Activated CD4-positive, alpha-beta T cell treated with anti-CD3 and anti-CD28 coated beads, Interleukin-2, amount 10 ng/mL, durations not matched to agents 7 days and 5 days (primary cell): Measurements from ENCODE around the gene SCGB1D1. TPM values are rescaled to one million over a fixed set of nuclear protein-coding genes. Genes with fewer than 3 reads are reported as not detected.

Experiments
- CTCF ChIA-PET: fragments of 350-600 bp; sonication (Branson Sonifier 250); formaldehyde crosslinking; loops from one replicate; lab custom pipeline; 2021; ENCODE audit warnings: antibody characterized with exemption; lab: Charles Lee
- POLR2A ChIA-PET: fragments of 350-600 bp; sonication (Branson Sonifier 250); formaldehyde crosslinking; loops from one replicate; lab custom pipeline; 2021; ENCODE audit warnings: antibody characterized with exemption; lab: Charles Lee
- DNase-seq: peaks from one replicate; pipeline ENCODE4 v3.0.0-alpha.2; 2020
- H3K27ac Mint-ChIP-seq: one replicate; pipeline ENCODE4 v1.8.0; 2021; ENCODE audit warnings: mild to moderate bottlenecking, moderate library complexity, mixed read lengths
- H3K27me3 Mint-ChIP-seq: one replicate; pipeline ENCODE4 v1.8.0; 2021; ENCODE audit warnings: mixed read lengths
- H3K36me3 Mint-ChIP-seq: one replicate; pipeline ENCODE4 v1.8.0; 2021; ENCODE audit warnings: low read depth, mixed read lengths
- H3K4me1 Mint-ChIP-seq: one replicate; pipeline ENCODE4 v1.8.0; 2021; ENCODE audit warnings: mixed read lengths
- H3K4me3 Mint-ChIP-seq: one replicate; pipeline ENCODE4 v1.8.0; 2021; ENCODE audit warnings: mild to moderate bottlenecking, moderate library complexity, mixed read lengths
- H3K9me3 Mint-ChIP-seq: one replicate; pipeline ENCODE4 v1.8.0; 2021; ENCODE audit warnings: mixed read lengths
- total RNA-seq, 2 experiments: library from RNA; stranded (reverse); gene quantifications; one replicate each; pipeline ENCODE4 v1.2.3, GENCODE V29; 2021

The SCGB1D1 gene
- total RNA-seq, 2 experiments from 2014 or later: not detected

- H3K36me3 Mint-ChIP-seq: peaks cover 65% of the 10 kb centered on the region
Measured at GRCh38 chr11:62149986-62150886, 39.8 kb upstream of the SCGB1D1 start.

GRCh38 chr11:62150887-62151736 is 38.9 kb upstream of the SCGB1D1 start:
- Mint-ChIP-seq H3K4me1 (no peaks in the 10 kb centered on the region), H3K27me3 (no peaks in the 10 kb centered on the region), H3K27ac (no peak overlapping the region), H3K4me3 (no peak overlapping the region), H3K36me3 (peaks cover 58% of the 10 kb centered on the region), H3K9me3 (no peaks in the 10 kb centered on the region)
- DNase-seq: no peak
- CTCF ChIA-PET: interaction anchor here (1.3 to 2.0 kb wide), 2 partner anchors 13 to 21 kb away, joined by 3 to 7 read pairs; no protein-coding TSS in a partner anchor
- POLR2A ChIA-PET: no interaction called here

More at GRCh38 chr11:62149986-62150886, 39.8 kb upstream of the SCGB1D1 start:
- CTCF ChIA-PET: interaction anchor here (0.6 to 0.8 kb wide), 3 partner anchors 19 to 297 kb away, joined by 3 to 4 read pairs (median 3); no protein-coding TSS in a partner anchor
- H3K4me3 Mint-ChIP-seq: no peak overlapping the region
- H3K27me3 Mint-ChIP-seq: no peaks in the 10 kb centered on the region
- H3K9me3 Mint-ChIP-seq: no peaks in the 10 kb centered on the region
- POLR2A ChIA-PET: no interaction called here
- H3K27ac Mint-ChIP-seq: no peak overlapping the region
- H3K4me1 Mint-ChIP-seq: no peaks in the 10 kb centered on the region
- no peak for DNase-seq

DNA sequence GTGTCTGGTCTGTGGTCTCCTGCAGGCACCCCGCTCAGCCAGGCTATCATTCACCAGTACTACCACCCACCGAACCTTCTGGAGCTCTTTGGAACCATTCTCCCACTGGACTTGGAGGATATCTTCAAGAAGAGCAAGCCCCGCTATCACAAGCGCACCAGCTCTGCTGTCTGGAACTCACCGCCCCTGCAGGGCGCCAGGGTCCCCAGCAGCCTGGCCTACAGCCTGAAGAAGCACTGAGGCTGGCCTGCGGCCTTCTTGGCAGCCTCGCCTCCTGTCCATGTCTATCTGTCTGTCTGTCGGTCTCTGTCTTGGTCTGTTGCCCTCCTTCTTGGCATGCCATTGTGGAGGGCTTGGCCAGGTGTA is 38.3 kb upstream of the SCGB1D1 start:
- Mint-ChIP-seq H3K4me3 (no peak overlapping the region), H3K36me3 (peaks cover 54% of the 10 kb centered on the region), H3K27me3 (no peaks in the 10 kb centered on the region), H3K4me1 (no peaks in the 10 kb centered on the region), H3K9me3 (no peaks in the 10 kb centered on the region), H3K27ac (no peak overlapping the region)
- DNase-seq: no peak
- ChIA-PET POLR2A (no interaction called here), CTCF (interaction anchor here (1.3 to 2.0 kb wide), 2 partner anchors 14 to 21 kb away, joined by 3 to 7 read pairs; no protein-coding TSS in a partner anchor)

DNA sequence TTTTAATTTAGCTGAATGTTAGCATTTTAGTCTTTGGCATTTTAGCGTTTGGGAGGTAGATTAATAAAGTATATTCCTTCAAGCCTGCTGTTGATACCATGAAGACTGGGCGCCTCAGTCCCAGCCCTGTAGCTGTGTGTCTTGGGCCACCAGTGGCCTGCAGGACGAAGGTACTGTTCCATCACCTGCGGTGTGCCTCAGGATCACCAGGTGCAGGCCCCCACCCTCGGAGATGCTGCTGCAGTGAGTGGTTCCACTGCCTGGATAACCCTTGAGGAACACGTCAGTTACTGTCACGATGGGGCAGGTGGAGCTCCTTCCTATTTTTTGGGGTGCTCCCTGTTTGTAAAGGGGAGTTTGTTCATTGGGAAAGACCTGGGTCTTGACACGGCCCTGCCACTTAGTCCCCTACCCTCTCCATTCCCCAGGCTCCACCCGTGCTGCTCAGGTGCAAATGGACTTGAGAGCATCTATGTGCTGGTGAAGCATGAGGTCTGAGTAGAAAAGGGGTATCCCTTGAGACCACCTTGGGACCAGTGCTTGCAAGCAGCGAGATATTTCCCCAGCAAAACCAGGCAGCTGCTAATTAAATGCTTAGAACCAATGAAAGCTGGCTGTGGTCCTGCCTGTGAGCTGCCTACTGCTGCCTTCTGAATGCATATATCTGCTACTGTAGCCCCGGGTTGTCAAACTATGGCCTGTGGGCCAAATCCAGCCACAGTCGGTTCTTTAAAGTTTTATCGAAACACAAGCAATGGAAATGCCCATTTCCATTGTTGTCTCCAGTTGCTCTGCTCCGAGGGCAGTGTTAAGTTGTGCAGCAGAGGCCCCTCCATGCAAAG is 37.5 kb upstream of the SCGB1D1 start:
- Mint-ChIP-seq H3K27ac (no peak overlapping the region), H3K27me3 (no peaks in the 10 kb centered on the region), H3K4me3 (no peak overlapping the region), H3K4me1 (no peaks in the 10 kb centered on the region), H3K9me3 (no peaks in the 10 kb centered on the region), H3K36me3 (peaks cover 48% of the 10 kb centered on the region)
- ChIA-PET CTCF (interaction anchor here (1.0 to 2.0 kb wide), 3 partner anchors 9 to 22 kb away, joined by 3 to 7 read pairs (median 3); no protein-coding TSS in a partner anchor), POLR2A (no interaction called here)
- no peak for DNase-seq

DNA sequence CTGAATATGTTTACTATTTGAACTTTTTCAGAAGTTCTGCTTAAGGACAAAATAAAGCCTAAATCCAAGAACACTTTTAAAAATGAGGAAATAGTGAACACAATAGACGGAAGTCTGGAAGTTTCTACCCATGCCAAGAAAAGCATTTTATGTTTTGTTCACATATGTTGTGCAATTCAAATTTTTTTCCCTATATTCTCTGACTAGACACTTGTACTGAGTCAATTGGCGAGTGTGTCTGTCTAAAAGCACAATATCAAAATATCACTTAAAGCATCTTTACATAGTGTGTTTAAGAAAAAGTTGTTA is 37.0 kb upstream of the SCGB1D1 start:
- no peak overlapping the region for H3K27ac Mint-ChIP-seq
- no peaks in the 10 kb centered on the region for H3K27me3 Mint-ChIP-seq
- DNase-seq: no peak
- POLR2A ChIA-PET: no interaction called here
- peaks cover 44% of the 10 kb centered on the region for H3K36me3 Mint-ChIP-seq
- CTCF ChIA-PET: interaction anchor here (0.6 to 1.0 kb wide), 2 partner anchors 10 to 571 kb away, joined by 3 read pairs; no protein-coding TSS in a partner anchor
- no peaks in the 10 kb centered on the region for H3K4me1 Mint-ChIP-seq
- no peaks in the 10 kb centered on the region for H3K9me3 Mint-ChIP-seq
- no peak overlapping the region for H3K4me3 Mint-ChIP-seq

- peaks cover 44% of the 10 kb centered on the region for H3K36me3 Mint-ChIP-seq
- H3K27me3 Mint-ChIP-seq: peaks cover under 1% of the 10 kb centered on the region
- POLR2A ChIA-PET: no interaction called here
- no peaks in the 10 kb centered on the region for H3K9me3 Mint-ChIP-seq
- DNase-seq: no peak
- H3K4me3 Mint-ChIP-seq: no peak overlapping the region
- no peak overlapping the region for H3K27ac Mint-ChIP-seq
- no peaks in the 10 kb centered on the region for H3K4me1 Mint-ChIP-seq
- CTCF ChIA-PET: interaction anchor here (0.6 kb wide), 1 partner anchor 572 kb away, joined by 3 read pairs; no protein-coding TSS in a partner anchor
Measured at GRCh38 chr11:62153617-62154016, 36.4 kb upstream of the SCGB1D1 start.

GRCh38 chr11:62157603-62158002 is 32.4 kb upstream of the SCGB1D1 start:
- Mint-ChIP-seq H3K36me3 (peaks cover 13% of the 10 kb centered on the region), H3K27ac (no peak overlapping the region), H3K4me3 (no peak overlapping the region), H3K27me3 (peaks cover 39% of the 10 kb centered on the region), H3K9me3 (no peaks in the 10 kb centered on the region), H3K4me1 (no peaks in the 10 kb centered on the region)
- ChIA-PET CTCF (no interaction called here), POLR2A (no interaction called here)
- DNase-seq: no peak

GRCh38 chr11:62166371-62166770 is 23.6 kb upstream of the SCGB1D1 start:
- Mint-ChIP-seq H3K9me3 (no peaks in the 10 kb centered on the region), H3K4me1 (peaks cover 2% of the 10 kb centered on the region), H3K27ac (no peak overlapping the region), H3K36me3 (no peaks in the 10 kb centered on the region), H3K4me3 (no peak overlapping the region), H3K27me3 (peaks cover 26% of the 10 kb centered on the region)
- CTCF ChIA-PET: interaction anchor here (0.8 kb wide), 1 partner anchor 84 kb away, joined by 3 read pairs; no protein-coding TSS in a partner anchor
- POLR2A ChIA-PET: no interaction called here
- no peak for DNase-seq

DNA sequence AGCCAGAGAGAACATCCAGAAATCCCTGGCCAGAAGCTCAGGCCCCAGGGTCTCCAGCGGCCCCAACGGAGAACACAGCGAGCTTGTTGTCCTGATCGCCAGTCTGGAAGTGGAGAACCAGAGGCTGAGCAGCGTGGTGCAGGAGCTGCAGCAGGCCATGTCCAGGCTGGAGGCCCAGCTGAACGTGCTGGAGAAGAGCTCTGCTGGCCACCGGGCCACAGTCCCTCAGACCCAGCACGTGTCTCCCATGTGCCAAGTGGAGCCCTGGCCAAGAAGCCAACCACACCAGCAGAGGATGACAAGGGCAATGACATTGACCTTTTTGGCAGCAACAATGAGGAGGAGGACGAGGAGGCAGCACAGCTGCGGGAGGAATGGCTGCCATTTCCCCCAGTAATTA is 20.6 kb upstream of the SCGB1D1 start:
- H3K27me3 Mint-ChIP-seq: peaks cover 24% of the 10 kb centered on the region
- H3K36me3 Mint-ChIP-seq: no peaks in the 10 kb centered on the region
- H3K4me3 Mint-ChIP-seq: no peak overlapping the region
- H3K4me1 Mint-ChIP-seq: peaks cover 4% of the 10 kb centered on the region
- no peaks in the 10 kb centered on the region for H3K9me3 Mint-ChIP-seq
- ChIA-PET CTCF (interaction anchor here (1.1 kb wide), 1 partner anchor 15 kb away, joined by 3 read pairs; no protein-coding TSS in a partner anchor), POLR2A (no interaction called here)
- no peak overlapping the region for H3K27ac Mint-ChIP-seq
- DNase-seq: no peak

GRCh38 chr11:62169935-62170334 is 20.1 kb upstream of the SCGB1D1 start:
- no peak for DNase-seq
- peaks cover 27% of the 10 kb centered on the region for H3K27me3 Mint-ChIP-seq
- peaks cover 4% of the 10 kb centered on the region for H3K4me1 Mint-ChIP-seq
- no peak overlapping the region for H3K4me3 Mint-ChIP-seq
- no peak overlapping the region for H3K27ac Mint-ChIP-seq
- H3K36me3 Mint-ChIP-seq: no peaks in the 10 kb centered on the region
- no peaks in the 10 kb centered on the region for H3K9me3 Mint-ChIP-seq
- ChIA-PET POLR2A (no interaction called here), CTCF (interaction anchor here (1.0 to 1.1 kb wide), 2 partner anchors 15 to 19 kb away, joined by 3 read pairs; no protein-coding TSS in a partner anchor)

DNA sequence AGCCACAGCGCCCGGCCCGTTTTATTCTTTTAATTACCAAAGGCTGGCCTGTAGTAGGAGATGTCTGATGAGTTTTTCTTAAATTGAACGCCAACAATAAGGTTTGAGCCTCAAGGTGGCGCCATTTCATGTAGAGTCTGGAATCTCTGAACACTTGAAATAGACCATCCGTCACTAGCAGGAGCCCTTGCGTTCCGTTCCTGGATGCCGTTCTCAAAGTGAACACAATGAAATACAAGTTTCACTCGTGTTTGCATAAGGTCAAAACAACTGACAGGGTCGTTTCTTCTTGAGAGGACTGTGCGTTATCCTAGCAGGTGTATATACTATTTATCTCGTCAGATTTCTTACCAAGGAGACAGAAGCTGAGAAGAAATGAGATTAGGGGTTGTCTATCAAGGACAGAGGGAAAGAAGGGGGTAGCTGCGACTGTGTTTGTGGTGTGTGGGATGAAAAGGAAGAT is 18.7 kb upstream of the SCGB1D1 start:
- ChIA-PET CTCF (interaction anchor here (0.6 to 1.2 kb wide), 2 partner anchors 169 to 200 kb away, joined by 3 to 4 read pairs; no protein-coding TSS in a partner anchor), POLR2A (interaction anchor here (0.5 kb wide), 1 partner anchor 1552 kb away, joined by 3 read pairs; no protein-coding TSS in a partner anchor)
- Mint-ChIP-seq H3K36me3 (no peaks in the 10 kb centered on the region), H3K4me1 (peaks cover 4% of the 10 kb centered on the region), H3K27me3 (peaks cover 27% of the 10 kb centered on the region), H3K9me3 (no peaks in the 10 kb centered on the region), H3K27ac (no peak overlapping the region), H3K4me3 (no peak overlapping the region)
- peak; percentile 84 for DNase-seq

- Mint-ChIP-seq H3K27me3 (peaks cover 25% of the 10 kb centered on the region), H3K36me3 (no peaks in the 10 kb centered on the region), H3K4me3 (no peak overlapping the region), H3K9me3 (no peaks in the 10 kb centered on the region), H3K4me1 (peaks cover 4% of the 10 kb centered on the region), H3K27ac (no peak overlapping the region)
- no peak for DNase-seq
- CTCF ChIA-PET: interaction anchor here (0.6 to 1.2 kb wide), 2 partner anchors 87 to 168 kb away, joined by 3 to 4 read pairs; no protein-coding TSS in a partner anchor
- POLR2A ChIA-PET: no interaction called here
Measured at GRCh38 chr11:62172294-62172693, 17.7 kb upstream of the SCGB1D1 start.
